Anterior cingulate cortex (tissue), 58 donors: ENCODE results near the gene AUH.
A peak's percentile ranks its signal among the peaks of the same experiment; 100 is the strongest.

Source experiments
- DNase-seq, 58 donors: peaks; one replicate each; lab custom pipeline; 2025; lab: John Stamatoyannopoulos, UW

The AUH gene

GRCh38 chr9:91258451-91258850, 103.3 kb downstream of the AUH start:
- DNase-seq, result no peak

DNA sequence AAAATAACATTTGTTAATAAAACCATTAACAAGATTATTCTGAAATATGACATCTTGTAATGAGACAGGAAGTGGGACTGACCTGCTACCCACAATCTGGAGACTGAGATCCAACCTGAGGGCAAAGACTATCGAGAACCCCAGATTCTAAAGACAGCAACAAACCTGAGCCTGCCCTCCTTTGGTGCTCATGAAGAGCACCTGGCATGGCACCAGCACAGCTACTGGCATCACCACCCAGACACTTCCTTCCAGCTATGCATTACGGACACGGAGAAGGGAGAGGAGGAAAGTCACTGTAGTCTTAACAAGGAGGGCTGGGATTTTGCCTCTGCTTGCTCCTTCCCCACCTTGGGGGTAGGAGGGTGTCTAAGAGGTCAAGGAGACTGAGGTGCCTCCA, 105.5 kb downstream of the AUH start:
- DNase-seq, result no peak

GRCh38 chr9:91255327-91255726, 106.4 kb downstream of the AUH start:
- DNase-seq, result no peak

DNA sequence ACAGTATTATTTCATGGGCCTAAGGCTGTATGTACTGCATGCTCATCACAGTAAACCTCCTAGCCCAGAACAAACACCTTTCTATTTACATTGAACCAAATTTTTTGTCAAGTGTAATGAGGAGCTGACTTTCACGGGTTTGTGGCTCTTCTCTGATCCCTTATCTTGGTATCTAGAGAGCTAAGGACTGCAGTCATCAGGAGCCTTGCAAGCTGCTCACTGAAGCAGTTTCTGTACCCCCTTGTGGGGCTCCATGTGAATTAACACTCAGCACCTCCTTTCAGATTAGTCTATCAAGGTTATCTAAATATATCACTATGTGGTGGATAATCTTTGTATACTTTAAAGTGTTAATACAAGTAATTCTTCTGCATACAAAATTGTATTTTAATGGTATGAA, 108.2 kb downstream of the AUH start:
- DNase-seq, result no peak

GRCh38 chr9:91248707-91249106, 113.0 kb downstream of the AUH start:
- no peak for DNase-seq

GRCh38 chr9:91247278-91247677, 114.4 kb downstream of the AUH start:
- peak in 4 of 58 donors; percentile 17 to 29 (median 24) for DNase-seq

DNA sequence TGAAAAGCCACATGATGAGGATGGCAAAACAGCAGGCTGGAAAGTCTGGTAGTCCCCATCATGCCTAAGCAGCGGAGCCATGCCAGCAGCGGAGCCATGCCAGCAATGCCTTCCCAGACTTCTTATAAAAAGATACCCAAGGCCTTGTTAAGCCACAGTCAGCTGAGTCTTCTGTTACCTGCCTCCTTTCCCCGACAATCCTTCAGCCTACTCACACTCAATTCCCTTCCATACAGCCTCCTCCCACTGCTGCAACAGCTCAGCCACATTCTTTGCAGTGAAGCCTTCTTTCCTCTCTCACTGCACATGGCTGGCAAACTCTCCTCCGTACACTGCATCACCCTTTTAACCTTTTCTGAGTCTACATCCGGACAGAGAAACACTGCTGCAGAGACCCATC, 114.9 kb downstream of the AUH start:
- peak in 27 of 58 donors; percentile 4 to 58 (median 21) for DNase-seq

GRCh38 chr9:91245431-91246313, 116.0 kb downstream of the AUH start:
- no peak for DNase-seq

GRCh38 chr9:91243029-91243428, 118.7 kb downstream of the AUH start:
- no peak for DNase-seq

DNA sequence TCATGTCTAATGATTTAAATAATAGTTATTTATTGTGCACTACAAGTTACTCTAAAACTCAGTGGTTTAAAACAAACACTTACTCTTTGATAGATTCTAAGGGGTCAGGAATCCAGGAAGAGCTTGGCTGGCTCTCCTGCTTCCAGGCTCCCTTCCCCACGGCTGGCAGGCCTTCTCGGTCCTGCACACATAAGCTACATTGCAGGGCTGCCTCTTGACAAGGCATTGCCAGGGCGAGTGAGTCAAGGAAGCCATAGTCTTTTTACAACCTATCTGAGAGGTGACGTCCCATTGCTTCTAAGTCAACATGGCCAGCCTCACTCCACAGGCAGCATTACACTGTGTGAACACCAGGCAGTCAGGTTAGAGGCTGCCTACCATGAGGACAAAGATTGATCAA, 119.8 kb downstream of the AUH start:
- peak in 5 of 58 donors; percentile 7 to 43 (median 14) for DNase-seq

DNA sequence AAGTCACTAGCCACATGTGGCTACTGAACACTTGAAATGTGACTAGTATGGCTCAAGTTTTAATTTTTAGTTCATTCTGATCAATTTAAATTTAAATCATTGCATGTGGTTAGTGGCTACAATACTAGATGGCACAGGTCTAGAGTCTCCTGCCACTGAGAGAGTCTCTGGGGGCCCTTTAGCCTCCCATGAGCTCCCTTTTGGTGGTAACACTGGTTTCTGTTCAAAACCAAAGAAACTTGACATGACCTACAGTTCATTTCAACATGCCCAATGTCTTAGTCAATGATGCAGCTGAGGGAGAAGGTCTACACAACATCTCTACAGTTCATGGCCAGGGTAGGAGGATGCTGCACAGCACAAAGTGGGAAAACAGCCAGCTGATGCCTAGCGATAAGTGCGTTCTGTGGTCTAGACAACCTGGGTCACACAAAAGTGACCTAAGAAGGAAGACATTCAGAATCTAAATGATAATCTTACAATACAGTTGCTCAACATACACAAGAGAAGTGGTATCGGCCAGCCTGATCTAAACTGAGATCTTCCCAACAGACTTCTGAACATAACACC, 121.0 kb downstream of the AUH start:
- DNase-seq, result no peak

DNA sequence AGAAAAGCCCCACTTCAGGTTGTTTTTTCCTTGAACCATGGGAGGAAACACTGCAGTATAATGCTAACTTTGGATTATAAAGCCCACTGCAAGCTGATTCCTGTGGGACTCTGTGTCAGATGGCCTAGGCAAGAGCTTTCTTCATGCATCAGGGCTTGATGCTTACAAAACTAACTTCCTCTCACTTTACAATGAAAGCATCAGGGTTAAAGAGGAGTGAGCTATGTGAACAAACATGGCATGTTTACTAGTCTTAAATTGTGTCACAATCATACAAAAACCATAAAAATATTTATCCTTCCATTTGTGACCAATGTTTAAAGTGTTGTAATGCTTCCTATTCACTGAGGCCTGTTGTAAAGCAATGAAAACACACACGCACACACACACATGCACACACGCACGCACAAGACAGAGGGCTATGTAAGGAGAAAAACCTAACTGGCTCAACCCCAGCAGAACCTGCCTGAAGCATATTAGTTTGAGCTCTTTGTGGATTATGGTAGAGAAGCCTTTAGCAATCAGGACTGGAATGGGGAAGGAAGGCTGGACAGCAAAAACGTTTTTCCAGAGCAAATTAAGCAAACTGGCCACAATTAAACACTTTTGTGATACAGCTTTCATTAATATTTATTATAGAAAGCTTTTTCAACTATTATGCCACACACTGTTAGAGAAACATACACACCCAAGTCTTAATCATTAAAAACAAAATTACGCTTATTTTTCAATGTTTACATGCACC, 122.2 kb downstream of the AUH start:
- no peak for DNase-seq

- DNase-seq, result no peak
Measured at GRCh38 chr9:91234523-91234922, 127.2 kb downstream of the AUH start.

DNA sequence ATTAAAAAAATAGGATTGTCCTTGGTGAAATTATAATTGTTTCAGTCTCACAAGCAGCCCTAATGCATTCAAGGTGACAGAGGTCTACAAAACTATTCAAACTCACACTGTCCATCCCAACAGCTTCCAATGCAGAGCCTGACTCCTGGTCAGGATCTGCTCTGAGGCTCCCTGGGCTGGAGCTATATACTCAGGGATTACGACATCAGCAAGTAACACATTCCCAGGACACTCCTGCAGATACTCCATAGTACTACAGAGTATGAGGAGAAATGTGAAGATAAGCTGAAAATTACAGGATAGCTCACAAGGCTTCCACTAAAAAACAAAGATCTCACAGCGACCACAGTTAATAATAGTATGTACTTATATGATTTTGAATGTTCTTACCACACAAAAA, 130.1 kb downstream of the AUH start:
- no peak for DNase-seq

DNA sequence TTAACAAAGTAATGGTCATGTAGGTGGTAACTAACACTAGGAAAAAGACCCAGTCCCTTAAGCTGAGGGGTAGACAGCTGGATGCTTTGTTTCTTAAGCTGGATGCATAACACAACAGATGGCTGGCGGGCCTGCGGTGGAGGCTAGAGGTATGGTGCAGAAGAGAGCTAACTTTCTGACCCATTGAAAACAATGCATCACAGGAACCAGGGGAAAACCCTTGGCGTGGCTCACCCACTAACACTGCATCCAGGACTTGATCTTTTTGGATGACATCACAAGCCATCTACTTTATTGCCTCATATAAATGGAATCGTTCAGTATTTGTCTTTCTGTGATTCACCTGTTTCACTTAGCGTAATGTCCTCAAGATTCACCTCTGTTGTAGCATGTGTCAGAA, 138.7 kb downstream of the AUH start:
- no peak for DNase-seq

GRCh38 chr9:91222457-91222856, 139.3 kb downstream of the AUH start:
- DNase-seq, result no peak

DNA sequence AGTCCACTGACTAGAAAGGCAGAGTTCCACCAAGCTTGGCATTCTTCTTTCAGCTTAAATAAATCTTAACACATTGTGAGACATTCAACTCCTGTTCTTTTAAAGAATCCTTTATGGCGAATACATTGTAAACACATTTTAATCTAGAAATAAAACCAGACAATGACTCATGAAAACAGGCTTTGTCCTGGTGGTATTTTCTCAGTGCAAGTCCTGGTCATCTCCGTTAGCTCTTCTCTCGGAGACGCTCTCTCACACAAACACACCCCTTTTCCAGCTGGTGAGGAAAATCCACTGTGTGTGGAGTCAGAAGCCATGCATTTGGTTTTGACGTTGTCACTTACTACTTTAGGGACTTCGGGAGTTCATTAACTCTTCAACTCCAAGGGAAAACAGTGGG, 140.4 kb downstream of the AUH start:
- no peak for DNase-seq

- DNase-seq, result no peak
Measured at GRCh38 chr9:91220491-91221135, 141.1 kb downstream of the AUH start.

GRCh38 chr9:91220021-91220420, 141.7 kb downstream of the AUH start:
- DNase-seq, result no peak

GRCh38 chr9:91219557-91219956, 142.2 kb downstream of the AUH start:
- no peak for DNase-seq

DNA sequence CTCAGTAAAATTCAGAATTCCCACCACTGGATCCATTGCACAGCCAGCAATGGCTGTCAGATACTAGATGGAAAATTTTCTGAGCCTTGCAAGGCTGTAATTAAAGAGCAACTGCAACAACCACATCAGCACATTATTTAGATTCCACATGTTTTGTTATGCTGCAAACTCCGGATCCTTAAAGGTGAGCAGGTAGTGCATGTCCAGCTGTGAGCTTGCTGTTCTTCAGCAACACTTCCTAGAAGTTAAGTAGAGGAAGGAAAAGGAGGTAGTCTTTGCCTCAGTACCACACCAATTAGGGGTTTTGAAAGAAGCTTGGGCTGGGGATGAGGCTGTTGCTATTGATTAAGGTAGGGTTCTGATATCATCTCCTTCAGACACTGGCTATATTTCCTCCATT, 144.3 kb downstream of the AUH start:
- DNase-seq, result no peak
